ENCODE results near the gene CFL2. TPM values are rescaled to one million over a fixed set of nuclear protein-coding genes. Genes with fewer than 3 reads are reported as not detected.

Gene CFL2
- total RNA-seq, 4 donors from 2014 or later: 108 to 231 (median 139) TPM

DNA sequence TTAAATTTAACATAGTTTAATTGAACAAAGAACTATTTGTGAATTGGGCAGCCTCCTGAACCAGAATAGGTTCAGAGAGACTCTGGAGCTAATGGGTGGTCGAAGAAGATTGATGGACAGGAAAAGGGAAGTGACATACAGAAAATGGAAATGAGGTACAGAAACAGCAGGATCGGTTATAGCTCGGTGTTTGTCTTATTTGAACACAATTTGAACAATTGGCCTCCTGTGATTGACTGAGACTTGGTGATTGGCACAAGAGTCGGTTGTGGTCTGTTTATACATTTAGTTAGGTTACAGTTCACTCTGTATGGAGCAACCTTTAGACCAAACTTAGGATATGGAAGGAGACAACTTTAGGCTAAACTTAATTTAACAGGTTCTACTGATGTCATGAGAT, 18.4 kb upstream of the CFL2 start:
- no peak for DNase-seq
- Histone ChIP-seq H3K4me3 (no peak overlapping the region), H3K36me3 (no peaks in the 10 kb centered on the region), H3K27me3 (no peaks in the 10 kb centered on the region), H3K4me1 (no peaks in the 10 kb centered on the region), H3K27ac (no peak overlapping the region), H3K9me3 (no peaks in the 10 kb centered on the region)
- intact Hi-C loops (cut with DNase I; ENCODE audit: low total_unique reads): no loop called here
- no peak for TF ChIP-seq POLR2A (IDR thresholded peaks at IDR 0.05)
- TF ChIP-seq, protein P1, sequence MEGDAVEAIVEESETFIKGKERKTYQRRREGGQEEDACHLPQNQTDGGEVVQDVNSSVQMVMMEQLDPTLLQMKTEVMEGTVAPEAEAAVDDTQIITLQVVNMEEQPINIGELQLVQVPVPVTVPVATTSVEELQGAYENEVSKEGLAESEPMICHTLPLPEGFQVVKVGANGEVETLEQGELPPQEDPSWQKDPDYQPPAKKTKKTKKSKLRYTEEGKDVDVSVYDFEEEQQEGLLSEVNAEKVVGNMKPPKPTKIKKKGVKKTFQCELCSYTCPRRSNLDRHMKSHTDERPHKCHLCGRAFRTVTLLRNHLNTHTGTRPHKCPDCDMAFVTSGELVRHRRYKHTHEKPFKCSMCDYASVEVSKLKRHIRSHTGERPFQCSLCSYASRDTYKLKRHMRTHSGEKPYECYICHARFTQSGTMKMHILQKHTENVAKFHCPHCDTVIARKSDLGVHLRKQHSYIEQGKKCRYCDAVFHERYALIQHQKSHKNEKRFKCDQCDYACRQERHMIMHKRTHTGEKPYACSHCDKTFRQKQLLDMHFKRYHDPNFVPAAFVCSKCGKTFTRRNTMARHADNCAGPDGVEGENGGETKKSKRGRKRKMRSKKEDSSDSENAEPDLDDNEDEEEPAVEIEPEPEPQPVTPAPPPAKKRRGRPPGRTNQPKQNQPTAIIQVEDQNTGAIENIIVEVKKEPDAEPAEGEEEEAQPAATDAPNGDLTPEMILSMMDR (IDR thresholded peaks at IDR 0.05): no peak

DNA sequence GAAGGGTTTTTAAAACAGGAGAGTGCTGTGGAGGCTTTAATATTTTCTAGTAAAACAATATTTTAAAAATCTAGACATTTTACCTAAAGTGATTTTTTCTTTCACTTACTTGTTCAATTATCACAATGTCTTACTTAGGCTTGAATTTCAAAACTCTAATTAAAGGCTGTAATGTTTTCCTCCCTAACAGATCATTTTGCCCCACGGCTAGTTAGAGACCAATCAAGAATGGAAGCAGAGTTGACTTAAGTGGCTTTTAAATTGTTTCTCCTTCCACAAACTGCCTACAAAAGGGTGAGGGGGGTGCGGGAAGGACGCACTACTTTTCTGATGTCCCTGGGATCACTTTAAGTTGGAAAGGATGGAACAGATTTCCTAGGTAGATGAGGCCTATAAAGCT, 9.5 kb upstream of the CFL2 start:
- intact Hi-C loops (cut with DNase I; ENCODE audit: low total_unique reads): loop anchor here (5.0 kb wide), 1 partner anchor 52 kb away; no protein-coding TSS in a partner anchor
- TF ChIP-seq, protein P1 (IDR thresholded peaks at IDR 0.05): no peak
- no peak for TF ChIP-seq POLR2A (IDR thresholded peaks at IDR 0.05)
- no peak for DNase-seq
- peak overlapping the region in 1 of 2 donors; percentile 70 for H3K27ac ChIP-seq
- no peaks in the 10 kb centered on the region for H3K9me3 ChIP-seq
- no peaks in the 10 kb centered on the region for H3K36me3 ChIP-seq
- H3K4me1 ChIP-seq: no peaks in the 10 kb centered on the region
- H3K4me3 ChIP-seq: no peak overlapping the region
- H3K27me3 ChIP-seq: no peaks in the 10 kb centered on the region

- no peak for TF ChIP-seq POLR2A (IDR thresholded peaks at IDR 0.05)
- TF ChIP-seq, protein P1 (IDR thresholded peaks at IDR 0.05): peak; percentile 78 to 84 (median 79)
Measured at GRCh38 chr14:34722723-34723545, 8.5 kb upstream of the CFL2 start.

GRCh38 chr14:34721129-34721528, 6.7 kb upstream of the CFL2 start:
- intact Hi-C loops (cut with DNase I; ENCODE audit: low total_unique reads): loop anchor here (5.0 kb wide), 1 partner anchor 49 kb away; no protein-coding TSS in a partner anchor

More at GRCh38 chr14:34722723-34723545, 8.5 kb upstream of the CFL2 start:
- H3K9me3 ChIP-seq: no peaks in the 10 kb centered on the region
- H3K27ac ChIP-seq: peak overlapping the region; percentile 46 to 70
- intact Hi-C loops (cut with DNase I; ENCODE audit: low total_unique reads): loop anchor here (5.0 kb wide), 1 partner anchor 51 kb away; no protein-coding TSS in a partner anchor
- H3K36me3 ChIP-seq: no peaks in the 10 kb centered on the region
- H3K4me3 ChIP-seq: no peak overlapping the region
- H3K4me1 ChIP-seq: no peaks in the 10 kb centered on the region
- peak; percentile 49 to 59 for DNase-seq
- H3K27me3 ChIP-seq: no peaks in the 10 kb centered on the region

More at GRCh38 chr14:34721129-34721528, 6.7 kb upstream of the CFL2 start:
- H3K27me3 ChIP-seq: no peaks in the 10 kb centered on the region
- H3K9me3 ChIP-seq: no peaks in the 10 kb centered on the region
- no peaks in the 10 kb centered on the region for H3K4me1 ChIP-seq
- TF ChIP-seq POLR2A (IDR thresholded peaks at IDR 0.05): no peak
- TF ChIP-seq, protein P1 (IDR thresholded peaks at IDR 0.05): no peak
- no peak overlapping the region for H3K27ac ChIP-seq
- H3K4me3 ChIP-seq: no peak overlapping the region
- no peaks in the 10 kb centered on the region for H3K36me3 ChIP-seq
- DNase-seq: no peak
